Measurements from ENCODE around the gene RETREG1. TPM values are rescaled to one million over a fixed set of nuclear protein-coding genes. Genes with fewer than 3 reads are reported as not detected.

Gene RETREG1
- total and polyA plus RNA-seq, 2 of the 13 experiments (the other 11 are each of a cell fraction or from before 2014, with no cell fraction given), result 0.07 TPM; not detected in 1

- intact Hi-C loops (cut with micrococcal nuclease; ENCODE audit: unreplicated experiment), result no loop called here
- DNase-seq (ENCODE audit: low spot score), result peak; percentile 65
- in situ Hi-C loops (cut with HindIII; ENCODE audit: extremely low pct_ligation_motif_present, low pct_unique_long_range_greater_than_20kb), result no loop called here
- Histone ChIP-seq H3K27ac (ENCODE audit: extremely low read length, insufficient read depth, low read length) (no peak overlapping the region), H3K79me2 (ENCODE audit: insufficient read depth, low read length) (no peaks in the 10 kb centered on the region), H3K9ac (ENCODE audit: insufficient read depth, low read depth, low read length) (no peak overlapping the region), H3K4me1 (ENCODE audit: insufficient read depth, low read length) (peaks cover 27% of the 10 kb centered on the region), H3K36me3 (replicated peaks in 1 of 2; ENCODE audit: control insufficient read depth in 1 of 2, insufficient read depth in 2 of 2, low read length in 2 of 2) (no peaks in the 10 kb centered on the region), H3K27me3 (ENCODE audit: control insufficient read depth in 1 of 2, insufficient read depth in 2 of 2, low read length in 2 of 2) (no peaks in the 10 kb centered on the region), H3K4me3 (replicated peaks in 1 of 3; ENCODE audit: insufficient read depth in 1 of 3, low read depth in 2 of 3, low read length in 3 of 3) (no peak overlapping the region), H3K4me2 (ENCODE audit: low read depth, low read length) (0 out of 2 replicates have a peak overlapping the region, but pooled peaks have one; percentile 26), H2AFZ (ENCODE audit: low read length) (no peak overlapping the region), H4K20me1 (ENCODE audit: insufficient read depth, low read length) (no peaks in the 10 kb centered on the region), H3K9me3 (ENCODE audit: low read length) (no peaks in the 10 kb centered on the region)
- peak; percentile 94 for ATAC-seq
- POLR2A ChIA-PET, result no interaction called here
- FAIRE-seq, result peak; percentile 69
- CTCF ChIA-PET (ENCODE audit: low intra/inter-chr PET ratio, low total read pairs), result no interaction called here
- WGBS (ENCODE audit: low lambda C conversion rate), result 3% methylated on average over 10 of the region's 10 CpGs
- no TSS peak for BruUV-seq (replicated peaks)
- TF ChIP-seq WIZ (CRISPR knock-in tag; IDR thresholded peaks at IDR 0.05) (no peak), RARA (CRISPR knock-in tag; IDR thresholded peaks at IDR 0.05) (peak; percentile 49), SAP130 (CRISPR knock-in tag; IDR thresholded peaks at IDR 0.05; ENCODE audit: low read depth) (peak; percentile 30; the same call in 1 of the 2 replicates), EHMT2 (IDR thresholded peaks at IDR 0.05; ENCODE audit: borderline replicate concordance, low read depth, low read length) (no peak), ZMYM4 (CRISPR knock-in tag; IDR thresholded peaks at IDR 0.05) (no peak), SOX5 (CRISPR knock-in tag; IDR thresholded peaks at IDR 0.05; ENCODE audit: borderline replicate concordance) (0 out of 2 replicates have a peak, but pooled peaks have one; percentile 27), PAXIP1 (CRISPR knock-in tag; conservative IDR thresholded peaks at IDR 0.05) (peak; percentile 46), ARID3A (IDR thresholded peaks at IDR 0.05; ENCODE audit: low read depth, low read length) (peak; percentile 22; the same call in 1 of the 2 replicates), FOXP1 (IDR thresholded peaks at IDR 0.05) (no peak), FOXP1 (CRISPR knock-in tag; IDR thresholded peaks at IDR 0.05) (peak; percentile 61; the same call in 1 of the 2 replicates), GATAD2A (CRISPR knock-in tag; IDR thresholded peaks at IDR 0.05) (peak; percentile 27; the same call in 1 of the 2 replicates), FOXO1 (CRISPR knock-in tag; IDR thresholded peaks at IDR 0.05) (peak; percentile 16; the same call in 1 of the 2 replicates), POGZ (CRISPR knock-in tag; IDR thresholded peaks at IDR 0.05) (no peak), ZEB1 (IDR thresholded peaks at IDR 0.05; ENCODE audit: insufficient replicate concordance, low read depth) (no peak), TEAD3 (CRISPR knock-in tag; optimal IDR thresholded peaks at IDR 0.05; ENCODE audit: borderline replicate concordance) (peak; percentile 71), HNF4A (CRISPR knock-in tag; IDR thresholded peaks at IDR 0.05) (peak; percentile 35), TBX2 (CRISPR knock-in tag; IDR thresholded peaks at IDR 0.05; ENCODE audit: borderline replicate concordance) (peak; percentile 32; the same call in 1 of the 2 replicates), XBP1 (CRISPR knock-in tag; IDR thresholded peaks at IDR 0.05) (no peak), SOX13 (IDR thresholded peaks at IDR 0.05) (no peak), SOX13 (CRISPR knock-in tag; conservative IDR thresholded peaks at IDR 0.05 in 1 of 2, IDR thresholded peaks at IDR 0.05 in 1 of 2) (peak in 1 of 2 experiments; percentile 6; a peak in 1 of 4 replicates), ZNF777 (CRISPR knock-in tag; IDR thresholded peaks at IDR 0.05) (no peak), SALL1 (CRISPR knock-in tag; IDR thresholded peaks at IDR 0.05) (peak; percentile 74), HDAC1 (CRISPR knock-in tag; IDR thresholded peaks at IDR 0.05) (peak; percentile 54; the same call in 1 of the 2 replicates)
Measured at GRCh38 chr5:16588434-16589214, 28.2 kb downstream of the RETREG1 start.

All from HepG2 (cell line).